NK-92 (cell line): Measurements from ENCODE around the gene CST8.

Experiments used
- DNase-seq: peaks from one replicate; lab custom pipeline; 2025; ENCODE audit not compliant: unreplicated experiment; lab: John Stamatoyannopoulos, UW

The CST8 gene

GRCh38 chr20:23475395-23475794 is 15.5 kb upstream of the CST8 start:
- DNase-seq = no peak

GRCh38 chr20:23476015-23476754 is 14.7 kb upstream of the CST8 start:
- DNase-seq = no peak

- DNase-seq = no peak
Measured at GRCh38 chr20:23477223-23477622, 13.7 kb upstream of the CST8 start.

- DNase-seq = no peak
Measured at GRCh38 chr20:23479043-23479442, 11.9 kb upstream of the CST8 start.

GRCh38 chr20:23482138-23482537 is 8.8 kb upstream of the CST8 start:
- no peak for DNase-seq

- DNase-seq = no peak
Measured at GRCh38 chr20:23484081-23484480, 6.8 kb upstream of the CST8 start.

GRCh38 chr20:23488470-23488869 is 2.4 kb upstream of the CST8 start:
- DNase-seq = no peak

- DNase-seq = no peak
Measured at GRCh38 chr20:23488996-23489395, 1.9 kb upstream of the CST8 start.

- no peak for DNase-seq
Measured at GRCh38 chr20:23492292-23492691, 1.4 kb downstream of the CST8 start.

- no peak for DNase-seq
Measured at GRCh38 chr20:23493172-23493772, 2.4 kb downstream of the CST8 start.

GRCh38 chr20:23497536-23497935 is 6.6 kb downstream of the CST8 start:
- no peak for DNase-seq

- DNase-seq = no peak
Measured at GRCh38 chr20:23501926-23502325, 11.0 kb downstream of the CST8 start.

- no peak for DNase-seq
Measured at GRCh38 chr20:23503649-23504048, 12.7 kb downstream of the CST8 start.

GRCh38 chr20:23507346-23507745 is 16.4 kb downstream of the CST8 start:
- DNase-seq = no peak

GRCh38 chr20:23508449-23509229 is 17.7 kb downstream of the CST8 start:
- DNase-seq = no peak

GRCh38 chr20:23509247-23509913 is 18.5 kb downstream of the CST8 start:
- DNase-seq = no peak

- no peak for DNase-seq
Measured at GRCh38 chr20:23510000-23510590, 19.2 kb downstream of the CST8 start.

- DNase-seq = no peak
Measured at GRCh38 chr20:23513164-23513563, 22.2 kb downstream of the CST8 start.

- no peak for DNase-seq
Measured at GRCh38 chr20:23514848-23515247, 23.9 kb downstream of the CST8 start.

- DNase-seq = no peak
Measured at GRCh38 chr20:23515250-23515939, 24.5 kb downstream of the CST8 start.

- DNase-seq = no peak
Measured at GRCh38 chr20:23517719-23518118, 26.8 kb downstream of the CST8 start.
